ENCODE results near the gene ELP4.
"Not testable (repeated sequence)": the region's sequence is repeated elsewhere in the genome, so short reads cannot be mapped to it uniquely, and the experiment has no call there.

ELP4 gene

GRCh38 chr11:31645747-31646146 is 136.2 kb downstream of the ELP4 start:
- no peak for DNase-seq (ENCODE audit: low read depth in 2 of 2)

- DNase-seq (ENCODE audit: low read depth in 2 of 2) = no peak
Observed at GRCh38 chr11:31646216-31646615, 136.6 kb downstream of the ELP4 start.

- no peak for DNase-seq (ENCODE audit: low read depth in 2 of 2)
Observed at GRCh38 chr11:31649129-31649966, 139.8 kb downstream of the ELP4 start.

- DNase-seq (ENCODE audit: low read depth in 2 of 2) = no peak
Observed at GRCh38 chr11:31651208-31651607, 141.6 kb downstream of the ELP4 start.

- no peak for DNase-seq (ENCODE audit: low read depth in 2 of 2)
Observed at GRCh38 chr11:31651822-31652221, 142.3 kb downstream of the ELP4 start.

- no peak for DNase-seq (ENCODE audit: low read depth in 2 of 2)
Observed at GRCh38 chr11:31652528-31652927, 143.0 kb downstream of the ELP4 start.

GRCh38 chr11:31655483-31655882 is 145.9 kb downstream of the ELP4 start:
- DNase-seq (ENCODE audit: low read depth in 2 of 2) = no peak

- DNase-seq (ENCODE audit: low read depth in 2 of 2) = no peak
Observed at GRCh38 chr11:31656051-31656450, 146.5 kb downstream of the ELP4 start.

GRCh38 chr11:31657091-31657490 is 147.5 kb downstream of the ELP4 start:
- DNase-seq (ENCODE audit: low read depth in 2 of 2) = no peak

GRCh38 chr11:31664129-31664528 is 154.6 kb downstream of the ELP4 start:
- no peak for DNase-seq (ENCODE audit: low read depth in 2 of 2)

GRCh38 chr11:31664954-31665353 is 155.4 kb downstream of the ELP4 start:
- DNase-seq (ENCODE audit: low read depth in 2 of 2) = no peak

- no peak for DNase-seq (ENCODE audit: low read depth in 2 of 2)
Observed at GRCh38 chr11:31671681-31672080, 162.1 kb downstream of the ELP4 start.

GRCh38 chr11:31673108-31673507 is 163.5 kb downstream of the ELP4 start:
- not testable (repeated sequence) for DNase-seq (ENCODE audit: low read depth in 2 of 2)

GRCh38 chr11:31676280-31676982 is 166.9 kb downstream of the ELP4 start:
- no peak for DNase-seq (ENCODE audit: low read depth in 2 of 2)

- DNase-seq (ENCODE audit: low read depth in 2 of 2) = no peak
Observed at GRCh38 chr11:31680770-31681169, 171.2 kb downstream of the ELP4 start.

GRCh38 chr11:31687256-31687655 is 177.7 kb downstream of the ELP4 start:
- no peak for DNase-seq (ENCODE audit: low read depth in 2 of 2)

- no peak for DNase-seq (ENCODE audit: low read depth in 2 of 2)
Observed at GRCh38 chr11:31687861-31688260, 178.3 kb downstream of the ELP4 start.

GRCh38 chr11:31689559-31689958 is 180.0 kb downstream of the ELP4 start:
- no peak for DNase-seq (ENCODE audit: low read depth in 2 of 2)

- DNase-seq (ENCODE audit: low read depth in 2 of 2) = no peak
Observed at GRCh38 chr11:31690041-31690440, 180.5 kb downstream of the ELP4 start.

GRCh38 chr11:31690516-31690915 is 180.9 kb downstream of the ELP4 start:
- no peak for DNase-seq (ENCODE audit: low read depth in 2 of 2)

- no peak for DNase-seq (ENCODE audit: low read depth in 2 of 2)
Observed at GRCh38 chr11:31692466-31692865, 182.9 kb downstream of the ELP4 start.

GRCh38 chr11:31697049-31697448 is 187.5 kb downstream of the ELP4 start:
- DNase-seq (ENCODE audit: low read depth in 2 of 2) = not testable (repeated sequence)

GRCh38 chr11:31699066-31699465 is 189.5 kb downstream of the ELP4 start:
- no peak for DNase-seq (ENCODE audit: low read depth in 2 of 2)
